ENCODE results near the gene CCHCR1. TPM values are rescaled to one million over a fixed set of nuclear protein-coding genes. Genes with fewer than 3 reads are reported as not detected.

The CCHCR1 gene
- polyA plus RNA-seq, 3 donors = 24.2 to 25.2 (median 25.1) TPM

DNA sequence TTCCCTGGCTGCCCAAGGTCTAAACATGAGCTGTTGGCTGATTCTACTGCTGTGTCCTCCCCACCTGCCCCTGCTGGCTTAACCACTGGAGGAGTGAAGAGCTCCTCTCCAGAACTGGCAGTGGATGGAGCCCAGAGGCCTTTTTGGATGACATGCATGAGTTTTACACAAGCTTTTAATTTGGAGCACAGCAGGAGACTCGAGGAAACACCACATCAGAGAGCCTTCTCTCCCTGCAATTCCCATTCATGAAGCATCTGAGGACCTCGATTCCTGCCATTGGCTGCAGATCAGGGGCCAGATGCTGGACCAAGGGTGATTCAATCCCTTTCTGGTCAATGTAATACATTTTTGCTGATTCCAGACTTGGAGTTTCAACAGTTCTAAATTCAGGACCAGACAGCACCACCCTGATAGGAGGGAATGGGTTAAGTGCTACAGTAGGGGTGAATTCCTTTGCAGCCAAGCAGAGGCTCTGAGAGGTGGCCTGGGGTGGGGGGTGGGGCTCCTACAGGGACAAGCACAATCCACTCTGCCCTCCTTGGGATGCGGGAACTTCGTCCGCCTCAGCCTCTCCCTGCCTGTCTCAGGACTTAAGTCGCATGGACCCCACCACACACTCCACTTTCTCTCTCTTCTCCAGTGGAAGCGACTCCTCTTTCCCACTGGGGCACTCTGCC lies 43.6 kb downstream of the CCHCR1 start:
- DNase-seq (ENCODE audit: low read depth in 3 of 3, low spot score in 2 of 3) = no peak

DNA sequence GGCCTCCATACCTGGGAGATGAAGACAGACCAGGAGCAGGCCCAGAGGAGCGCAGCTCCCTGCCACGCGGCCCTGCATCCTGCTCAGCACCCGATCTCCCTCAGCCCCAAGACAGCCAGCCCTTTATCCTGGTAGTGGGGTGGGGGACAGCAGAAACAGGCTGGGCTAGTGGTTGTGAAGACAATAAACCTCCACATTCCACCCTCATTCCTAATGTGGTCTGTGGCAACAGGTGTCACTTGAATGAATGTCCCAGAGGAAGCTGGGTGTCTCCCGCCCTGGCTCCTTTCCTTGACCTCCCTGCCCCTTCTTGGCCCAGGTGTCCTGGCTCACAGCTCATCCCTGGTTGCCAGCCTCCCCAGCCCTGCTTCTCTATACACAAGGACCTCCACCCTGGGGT lies 45.1 kb downstream of the CCHCR1 start, which contains the start of gene C6orf15:
Gene C6orf15 (minus strand): TSS at position 98 of the 400 bp plus-strand sequence. CDS start 20 bp downstream, at position 78.
- DNase-seq (ENCODE audit: low read depth in 3 of 3, low spot score in 2 of 3) = no peak

DNA sequence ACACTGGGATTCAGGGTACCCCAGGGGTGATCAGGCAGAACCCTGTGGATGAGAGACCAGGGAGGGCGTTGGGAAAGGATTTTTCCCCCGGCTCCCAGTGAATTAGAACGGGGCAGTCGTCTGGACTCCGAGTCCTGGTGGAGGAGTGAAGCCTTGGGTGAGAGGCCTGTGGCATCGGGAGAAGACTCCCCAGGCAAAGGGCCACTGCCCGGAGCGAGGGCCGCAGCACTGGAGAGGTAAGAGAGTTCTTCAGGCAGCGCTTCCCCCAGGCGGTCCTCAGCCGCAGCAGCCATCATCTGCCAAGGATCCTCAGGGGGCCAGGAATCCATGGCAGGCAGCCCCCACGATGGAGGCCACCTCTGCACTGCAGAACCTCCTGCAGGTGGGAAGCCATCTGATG lies 45.9 kb downstream of the CCHCR1 start:
- no peak for DNase-seq (ENCODE audit: low read depth in 3 of 3, low spot score in 2 of 3)

DNA sequence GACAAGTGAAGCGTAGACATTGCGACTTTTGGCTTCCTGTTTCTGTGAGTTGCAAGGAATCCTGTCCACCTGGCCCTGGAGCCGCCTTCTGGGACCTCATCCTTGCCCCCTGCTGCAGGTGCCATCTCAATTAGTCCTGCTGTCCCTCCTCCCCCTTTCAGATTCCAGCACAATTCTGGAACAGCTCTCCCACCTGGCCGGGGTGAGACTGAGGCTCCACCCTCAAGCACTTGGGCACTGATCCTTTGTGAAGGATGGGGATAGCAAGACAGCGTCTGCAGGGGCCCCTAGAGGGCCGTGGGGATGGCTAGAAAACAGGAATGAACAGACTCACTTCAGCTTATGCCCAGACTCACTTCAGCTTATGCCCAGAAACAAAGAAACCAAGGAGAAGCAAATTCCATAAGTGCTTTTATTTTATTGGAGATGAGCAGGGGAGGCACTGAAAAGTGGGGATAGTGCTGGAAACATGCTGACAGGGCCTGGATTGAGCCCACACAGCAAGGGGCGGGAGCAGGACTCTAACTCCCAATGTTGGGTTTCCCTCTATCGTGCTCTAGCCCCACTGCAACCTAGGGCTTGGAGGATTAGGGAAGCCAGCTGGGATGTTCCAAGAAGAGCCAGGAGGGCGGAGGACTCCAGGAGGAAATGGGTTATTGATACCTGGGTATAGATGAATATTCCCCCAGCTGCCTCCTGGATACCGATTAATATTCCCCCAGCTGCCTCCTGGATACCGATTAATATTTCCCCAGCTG lies 46.6 kb downstream of the CCHCR1 start:
- DNase-seq (ENCODE audit: low read depth in 3 of 3, low spot score in 2 of 3) = no peak

DNA sequence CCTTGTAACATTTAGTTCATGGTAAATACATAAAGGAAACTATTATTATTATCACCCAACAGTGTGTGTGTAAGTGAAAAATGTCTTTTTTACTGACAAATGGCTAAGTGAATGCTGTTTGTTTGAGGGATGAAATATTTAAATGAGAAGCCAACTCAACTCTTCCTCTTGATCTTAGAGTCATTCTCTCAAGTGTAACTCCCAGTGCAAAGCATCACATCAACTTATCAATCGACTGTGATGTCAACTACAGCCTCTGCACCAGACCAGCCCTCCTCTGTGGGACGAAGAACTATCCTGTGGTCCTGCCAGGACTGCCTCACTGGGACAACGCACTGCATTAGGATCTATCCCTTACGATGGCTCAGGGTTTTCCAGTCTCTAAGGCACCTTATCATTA lies 50.5 kb downstream of the CCHCR1 start:
- no peak for DNase-seq (ENCODE audit: low read depth in 3 of 3, low spot score in 2 of 3)

DNA sequence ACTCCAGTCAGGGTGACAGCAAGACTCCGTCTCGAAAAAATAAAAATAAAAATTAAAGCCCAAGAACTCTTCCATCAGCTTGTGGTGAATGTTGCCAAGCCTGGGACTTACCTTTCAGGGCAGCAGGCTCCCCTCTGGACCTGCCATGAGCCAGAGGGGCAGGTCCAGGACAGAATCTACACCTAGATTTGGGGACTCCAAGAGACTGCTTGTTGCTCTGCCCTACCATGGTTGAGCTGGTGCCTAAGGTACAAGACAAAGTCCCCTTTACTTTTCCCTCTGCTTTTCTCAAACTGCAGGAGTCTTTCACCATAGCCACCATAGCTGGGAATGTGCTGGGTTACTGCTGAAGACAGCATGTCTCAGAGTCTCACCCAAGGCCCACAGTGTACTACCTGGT lies 54.5 kb downstream of the CCHCR1 start:
- DNase-seq (ENCODE audit: low read depth in 3 of 3, low spot score in 2 of 3) = no peak

DNA sequence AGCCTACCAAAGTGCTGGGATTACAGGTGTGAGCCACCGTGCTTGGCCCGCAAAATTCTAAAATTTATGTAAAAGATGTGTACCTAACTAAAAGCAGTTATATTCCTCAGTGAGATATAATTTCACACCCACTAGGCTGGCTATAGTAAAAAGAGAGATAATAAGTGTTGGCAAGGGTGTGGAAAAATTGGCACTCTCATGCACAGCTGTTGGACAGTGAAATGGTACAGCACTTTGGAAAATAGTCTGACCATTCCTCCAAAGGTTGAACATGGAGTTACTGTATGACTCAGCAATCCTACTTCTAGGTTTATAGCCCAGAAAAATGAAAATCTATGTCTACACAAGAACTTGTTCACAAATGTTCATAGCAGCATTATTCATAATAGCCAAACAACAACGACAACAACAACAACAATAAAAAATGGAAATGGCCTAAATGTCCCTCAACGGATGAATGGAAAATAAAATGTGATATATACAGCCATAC lies 59.1 kb downstream of the CCHCR1 start:
- DNase-seq (ENCODE audit: low read depth in 3 of 3, low spot score in 2 of 3) = no peak

DNA sequence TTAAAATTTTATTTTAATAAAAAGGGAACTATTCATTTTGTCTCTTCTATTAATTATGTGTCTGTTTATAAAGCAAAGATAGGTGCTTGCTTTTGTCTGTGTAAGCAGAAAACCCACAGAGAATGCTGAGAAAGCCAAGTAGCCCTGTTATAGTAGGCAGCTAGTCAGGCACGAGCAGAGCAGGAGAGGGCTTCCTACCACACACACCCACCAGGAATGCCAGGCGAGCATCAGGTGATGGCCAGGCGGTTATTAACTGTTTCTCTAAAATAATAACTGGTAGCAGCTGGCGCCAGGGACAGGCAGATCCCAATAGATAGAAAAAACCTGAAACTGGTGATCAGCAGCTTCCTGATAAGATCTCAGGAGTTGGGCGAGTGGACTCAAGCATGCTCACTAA lies 60.9 kb downstream of the CCHCR1 start:
- no peak for DNase-seq (ENCODE audit: low read depth in 3 of 3, low spot score in 2 of 3)

DNA sequence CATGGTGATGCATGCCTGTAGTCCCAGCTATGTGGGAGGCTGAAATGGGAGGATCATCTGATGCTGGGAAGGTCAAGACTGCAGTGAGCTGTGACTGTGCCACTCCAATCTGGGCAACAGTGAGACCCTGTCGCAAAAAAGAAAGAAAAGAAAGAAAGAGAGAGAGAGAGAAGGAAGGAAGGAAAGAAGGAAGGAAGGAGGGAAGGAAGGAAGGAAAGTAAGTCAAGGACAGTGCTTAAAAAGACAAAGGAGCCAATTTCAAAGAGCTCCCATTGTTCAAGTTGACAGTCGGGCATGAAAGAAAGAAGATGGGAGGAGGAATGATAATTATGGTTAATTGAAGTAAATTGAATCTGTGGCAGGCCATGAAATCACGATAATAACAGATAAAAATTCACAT lies 61.4 kb downstream of the CCHCR1 start:
- no peak for DNase-seq (ENCODE audit: low read depth in 3 of 3, low spot score in 2 of 3)

DNA sequence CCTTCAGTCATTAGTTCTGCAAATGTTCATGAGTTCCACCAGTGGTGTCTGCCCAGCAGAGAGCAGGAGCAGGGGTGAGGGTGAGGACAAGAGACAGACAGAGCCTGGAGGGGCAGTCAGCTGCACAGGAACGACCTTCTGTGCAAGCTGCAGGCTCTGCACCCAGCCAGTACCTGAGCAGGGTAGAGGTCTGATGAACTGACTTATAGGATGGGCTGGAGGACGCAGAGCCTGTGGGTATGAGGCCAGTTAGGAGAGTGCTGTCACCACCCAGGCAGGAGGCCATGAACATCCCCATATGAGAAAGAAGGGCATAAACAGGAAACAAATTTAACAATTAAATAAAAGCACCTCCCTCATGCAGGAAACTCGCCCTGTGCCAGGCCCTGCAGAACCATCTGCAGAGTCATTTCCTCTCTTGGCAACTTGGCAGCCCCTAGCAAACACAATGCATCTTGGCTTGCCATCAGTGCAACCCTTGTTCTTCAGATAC lies 63.2 kb downstream of the CCHCR1 start:
- no peak for DNase-seq (ENCODE audit: low read depth in 3 of 3, low spot score in 2 of 3)

DNA sequence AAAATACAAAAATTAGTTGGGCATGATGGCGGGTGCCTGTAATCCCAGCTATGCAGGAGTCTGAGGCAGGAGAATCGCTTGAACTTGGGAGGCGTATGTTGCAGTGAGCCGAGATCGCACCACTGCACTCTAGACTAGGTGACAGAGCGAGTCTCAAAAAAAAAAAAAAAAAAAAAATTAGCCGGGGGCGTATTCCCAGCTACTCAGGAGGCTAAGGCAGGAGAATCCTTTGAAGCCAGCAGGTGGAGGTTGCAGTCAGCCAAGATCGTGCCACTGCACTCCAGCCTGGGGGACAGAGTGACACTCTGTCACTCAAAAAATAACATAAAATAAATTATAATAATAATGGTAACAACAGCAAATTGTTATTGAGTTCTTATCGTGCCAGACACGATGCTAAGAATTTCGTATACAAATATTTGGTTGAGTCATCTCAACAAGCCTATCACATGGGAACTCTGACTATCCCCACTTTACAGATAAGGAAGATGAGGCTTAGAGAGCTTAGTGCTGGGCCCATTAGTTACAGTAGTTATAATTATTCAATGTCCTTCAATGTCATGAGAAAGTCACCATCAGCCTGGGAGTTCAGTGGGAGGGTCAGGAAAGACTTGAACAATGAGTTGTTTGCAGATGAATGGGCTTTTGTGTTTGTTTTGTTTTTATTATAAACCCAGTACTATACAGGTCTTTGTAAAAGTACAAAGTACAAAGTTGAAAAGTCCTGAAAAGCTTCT lies 64.7 kb downstream of the CCHCR1 start:
- no peak for DNase-seq (ENCODE audit: low read depth in 3 of 3, low spot score in 2 of 3)

Other genes with a start within 250 kb of the CCHCR1 start
- 10 to 100 TPM; 36.1 to 44.6 (median 37.2) TPM for gene GTF2H4, start 249.6 kb downstream of the CCHCR1 start, polyA plus RNA-seq (ENCODE audit: insufficient read length in 3 of 3)
- 10 to 100 TPM; 25.6 to 35.0 (median 30.1) TPM for gene VARS2, start 243.6 kb downstream of the CCHCR1 start, polyA plus RNA-seq (ENCODE audit: insufficient read length in 3 of 3)
- gene SFTA2, start 225.6 kb downstream of the CCHCR1 start, polyA plus RNA-seq (ENCODE audit: insufficient read length in 3 of 3) = 1 to 10 TPM in 2 of 3 donors, under 1 TPM in 1; 0.29 to 1.2 (median 1.1) TPM
- gene MUCL3, start 216.8 kb downstream of the CCHCR1 start, polyA plus RNA-seq (ENCODE audit: insufficient read length in 3 of 3) = under 1 TPM; 0.03 to 0.07 (median 0.06) TPM
- gene MUC21, start 174.1 kb downstream of the CCHCR1 start, polyA plus RNA-seq (ENCODE audit: insufficient read length in 3 of 3) = not detected
- gene MUC22, start 147.3 kb downstream of the CCHCR1 start, polyA plus RNA-seq (ENCODE audit: insufficient read length in 3 of 3) = not detected
- not detected for gene C6orf15, start 45.2 kb downstream of the CCHCR1 start, polyA plus RNA-seq (ENCODE audit: insufficient read length in 3 of 3)
- gene PSORS1C1, start 43.0 kb downstream of the CCHCR1 start, polyA plus RNA-seq (ENCODE audit: insufficient read length in 3 of 3) = under 1 TPM in 2 of 3 donors, not detected in 1; 0.14 to 0.40 TPM
- not detected for gene CDSN, start 37.4 kb downstream of the CCHCR1 start, polyA plus RNA-seq (ENCODE audit: insufficient read length in 3 of 3)
- gene PSORS1C2, start 18.7 kb downstream of the CCHCR1 start, polyA plus RNA-seq (ENCODE audit: insufficient read length in 3 of 3) = not detected
- 10 to 100 TPM; 16.5 to 19.9 (median 17.8) TPM for gene TCF19, start 787 bp upstream of the CCHCR1 start, polyA plus RNA-seq (ENCODE audit: insufficient read length in 3 of 3)
- gene POU5F1, start 12.9 kb upstream of the CCHCR1 start, polyA plus RNA-seq (ENCODE audit: insufficient read length in 3 of 3) = 1 to 10 TPM; 1.2 to 2.5 (median 2.2) TPM
- 100 to 1,000 TPM in 2 of 3 donors, 10 to 100 TPM in 1; 81.5 to 157 (median 126) TPM for gene HLA-C, start 114.3 kb upstream of the CCHCR1 start, polyA plus RNA-seq (ENCODE audit: insufficient read length in 3 of 3)
- 100 to 1,000 TPM in 2 of 3 donors, 10 to 100 TPM in 1; 97.2 to 236 (median 160) TPM for gene HLA-B, start 199.4 kb upstream of the CCHCR1 start, polyA plus RNA-seq (ENCODE audit: insufficient read length in 3 of 3)
- 10 to 100 TPM in 1 of 3 donors, 1 to 10 TPM in 2; 3.4 to 10.5 (median 6.9) TPM for gene MICA, start 245.8 kb upstream of the CCHCR1 start, polyA plus RNA-seq (ENCODE audit: insufficient read length in 3 of 3)